ENCODE data around the gene EXOSC7. TPM values are rescaled to one million over a fixed set of nuclear protein-coding genes. Genes with fewer than 3 reads are reported as not detected.

The EXOSC7 gene
- total and polyA plus RNA-seq, 2 of the 4 experiments (the other 2 are of a cell fraction): 61.6 to 62.2 TPM

DNA sequence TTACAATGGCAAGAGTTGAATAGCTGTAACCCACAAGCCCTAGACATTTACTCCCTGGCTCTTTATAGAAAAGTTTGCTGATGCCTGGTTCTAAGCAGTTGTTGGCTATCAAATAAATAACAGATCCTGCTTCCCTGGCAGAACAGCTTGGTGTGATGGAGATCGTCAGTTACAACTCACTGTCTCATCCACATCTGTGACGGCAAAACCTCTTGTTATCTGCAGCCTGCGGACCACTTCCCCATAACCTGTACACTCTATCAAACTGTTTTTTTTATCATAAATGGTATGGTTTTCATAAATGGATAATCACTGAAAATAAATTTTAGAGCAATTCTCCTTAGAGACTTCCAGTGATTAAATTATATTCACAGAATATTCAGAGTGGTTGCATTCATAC, 14.2 kb upstream of the EXOSC7 start:
- intact Hi-C loops (cut with micrococcal nuclease) (no loop called here), dilution Hi-C loops (cut with HindIII; ENCODE audit: low sequenced_read_pairs, unreplicated experiment) (no loop called here), in situ Hi-C loops (cut with MboI; ENCODE audit: low sequenced_read_pairs) (no loop called here)
- no peak overlapping the region for H4K91ac ChIP-seq (ENCODE audit: insufficient read depth, low read depth, low read length)
- no TSS peak for BruUV-seq (replicated peaks)
- no peak overlapping the region for H3K9ac ChIP-seq (ENCODE audit: low read depth, low read length)
- no peak overlapping the region for H3K18ac ChIP-seq (ENCODE audit: low read depth, low read length)
- no peak overlapping the region for H3K4me3 ChIP-seq (ENCODE audit: insufficient read depth, low read depth, low read length)
- H3K14ac ChIP-seq (replicated peaks; ENCODE audit: low read depth, low read length): no peak overlapping the region
- H2BK20ac ChIP-seq (ENCODE audit: low read depth, low read length): no peak overlapping the region
- DNase-seq (no peak), ATAC-seq (ENCODE audit: low read depth) (no peak)
- no peak overlapping the region for H3K56ac ChIP-seq (ENCODE audit: extremely low read depth, insufficient read depth, low read length)
- no peak overlapping the region for H2AFZ ChIP-seq (replicated peaks; ENCODE audit: low read length, poor library complexity)
- H4K5ac ChIP-seq (ENCODE audit: low read depth, low read length): no peak overlapping the region
- no peak overlapping the region for H3K4me2 ChIP-seq (ENCODE audit: low read depth, low read length)
- no peak overlapping the region for H2BK15ac ChIP-seq (ENCODE audit: low read depth, low read length)
- no peak overlapping the region for H4K8ac ChIP-seq (ENCODE audit: low read depth in 2 of 2, low read length in 2 of 2)
- no peak overlapping the region for H2BK5ac ChIP-seq (ENCODE audit: low read depth, low read length, poor library complexity, severe bottlenecking)
- POLR2A ChIA-PET (ENCODE audit: unreplicated experiment): no interaction called here
- no peak overlapping the region for H2BK120ac ChIP-seq (ENCODE audit: low read depth, low read length)
- H3K4ac ChIP-seq (ENCODE audit: low read depth, low read length): no peak overlapping the region
- no peaks in the 10 kb centered on the region for H3K27me3 ChIP-seq (ENCODE audit: control insufficient read depth, insufficient read depth, low read length)
- H3K36me3 ChIP-seq (ENCODE audit: control insufficient read depth, insufficient read depth, low read length): peaks cover 15% of the 10 kb centered on the region
- H3K27ac ChIP-seq (ENCODE audit: insufficient read depth, low read length): no peak overlapping the region
- peaks cover 8% of the 10 kb centered on the region for H3K4me1 ChIP-seq (ENCODE audit: control insufficient read depth, insufficient read depth, low read length)
- peaks cover 55% of the 10 kb centered on the region for H4K20me1 ChIP-seq (ENCODE audit: insufficient read depth, low read length)
- H3K23ac ChIP-seq (ENCODE audit: low read depth, low read length): no peak overlapping the region
- H3K79me1 ChIP-seq (ENCODE audit: low read depth in 1 of 2, low read length in 2 of 2): peaks cover 24 to 88% of the 10 kb centered on the region in 2 experiments
- no peak overlapping the region for H2AK5ac ChIP-seq (ENCODE audit: low read depth, low read length)
- no peak for TF ChIP-seq RAD21 (IDR thresholded peaks at IDR 0.05; ENCODE audit: low read length)
- no peak overlapping the region for H2AK9ac ChIP-seq (replicated peaks; ENCODE audit: low read depth, low read length, poor library complexity)
- no CpG with 5 or more reads among the region's 3 CpGs for WGBS, 2 experiments (ENCODE audit: extremely low coverage in 2 of 2, insufficient read length in 1 of 2)
- H3K9me1 ChIP-seq (ENCODE audit: insufficient read depth, low read length): peaks cover 14% of the 10 kb centered on the region
- CTCF ChIA-PET: no interaction called here
- H3K9me3 ChIP-seq (ENCODE audit: control insufficient read depth, insufficient read depth, low read length): no peaks in the 10 kb centered on the region

Measured in IMR-90 (cell line).